HG02759 (cell line): ENCODE measurements around the gene MAML2.
"Not testable (repeated sequence)": the region's sequence is repeated elsewhere in the genome, so short reads cannot be mapped to it uniquely, and the experiment has no call there.

Source experiments
- ATAC-seq: cut with Tn5 transposase; IDR thresholded peaks from one replicate; pipeline ENCODE4 v1.9.1; 2021; ENCODE audit warnings: mild to moderate bottlenecking, moderate library complexity; ENCODE audit not compliant: unreplicated experiment

Gene MAML2

GRCh38 chr11:96193745-96194443 lies 149.1 kb downstream of the MAML2 start:
- ATAC-seq = no peak

- no peak for ATAC-seq
Measured at GRCh38 chr11:96191752-96192151, 151.2 kb downstream of the MAML2 start.

GRCh38 chr11:96189351-96189750 lies 153.6 kb downstream of the MAML2 start:
- no peak for ATAC-seq

GRCh38 chr11:96188243-96189006 lies 154.6 kb downstream of the MAML2 start:
- ATAC-seq = peak; percentile 47

GRCh38 chr11:96187822-96188221 lies 155.2 kb downstream of the MAML2 start:
- ATAC-seq = no peak

GRCh38 chr11:96186806-96187205 lies 156.2 kb downstream of the MAML2 start:
- no peak for ATAC-seq

- ATAC-seq = peak; percentile 67
Measured at GRCh38 chr11:96185220-96185768, 157.7 kb downstream of the MAML2 start.

- ATAC-seq = not testable (repeated sequence)
Measured at GRCh38 chr11:96180937-96181336, 162.1 kb downstream of the MAML2 start.

- ATAC-seq = peak; percentile 47
Measured at GRCh38 chr11:96180341-96180740, 162.7 kb downstream of the MAML2 start.

- ATAC-seq = peak; percentile 13
Measured at GRCh38 chr11:96179905-96180304, 163.1 kb downstream of the MAML2 start.

GRCh38 chr11:96178887-96179279 lies 164.1 kb downstream of the MAML2 start:
- ATAC-seq = no peak

GRCh38 chr11:96178049-96178886 lies 164.7 kb downstream of the MAML2 start:
- ATAC-seq = no peak

- ATAC-seq = no peak
Measured at GRCh38 chr11:96177146-96177545, 165.8 kb downstream of the MAML2 start.

GRCh38 chr11:96173906-96174305 lies 169.1 kb downstream of the MAML2 start:
- ATAC-seq = no peak

- no peak for ATAC-seq
Measured at GRCh38 chr11:96173422-96173821, 169.6 kb downstream of the MAML2 start.

- ATAC-seq = no peak
Measured at GRCh38 chr11:96172604-96173003, 170.4 kb downstream of the MAML2 start.

GRCh38 chr11:96169250-96169649 lies 173.7 kb downstream of the MAML2 start:
- ATAC-seq = no peak

- no peak for ATAC-seq
Measured at GRCh38 chr11:96168623-96169022, 174.4 kb downstream of the MAML2 start.

- ATAC-seq = no peak
Measured at GRCh38 chr11:96167787-96168186, 175.2 kb downstream of the MAML2 start.

GRCh38 chr11:96167203-96167758 lies 175.7 kb downstream of the MAML2 start:
- no peak for ATAC-seq
